ENCODE data around the gene AFDN.

GRCh38 chr6:167851370-167851952, 24.8 kb downstream of the AFDN start:
- TF ChIP-seq, protein P1, sequence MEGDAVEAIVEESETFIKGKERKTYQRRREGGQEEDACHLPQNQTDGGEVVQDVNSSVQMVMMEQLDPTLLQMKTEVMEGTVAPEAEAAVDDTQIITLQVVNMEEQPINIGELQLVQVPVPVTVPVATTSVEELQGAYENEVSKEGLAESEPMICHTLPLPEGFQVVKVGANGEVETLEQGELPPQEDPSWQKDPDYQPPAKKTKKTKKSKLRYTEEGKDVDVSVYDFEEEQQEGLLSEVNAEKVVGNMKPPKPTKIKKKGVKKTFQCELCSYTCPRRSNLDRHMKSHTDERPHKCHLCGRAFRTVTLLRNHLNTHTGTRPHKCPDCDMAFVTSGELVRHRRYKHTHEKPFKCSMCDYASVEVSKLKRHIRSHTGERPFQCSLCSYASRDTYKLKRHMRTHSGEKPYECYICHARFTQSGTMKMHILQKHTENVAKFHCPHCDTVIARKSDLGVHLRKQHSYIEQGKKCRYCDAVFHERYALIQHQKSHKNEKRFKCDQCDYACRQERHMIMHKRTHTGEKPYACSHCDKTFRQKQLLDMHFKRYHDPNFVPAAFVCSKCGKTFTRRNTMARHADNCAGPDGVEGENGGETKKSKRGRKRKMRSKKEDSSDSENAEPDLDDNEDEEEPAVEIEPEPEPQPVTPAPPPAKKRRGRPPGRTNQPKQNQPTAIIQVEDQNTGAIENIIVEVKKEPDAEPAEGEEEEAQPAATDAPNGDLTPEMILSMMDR (IDR thresholded peaks at IDR 0.05) = no peak
- TF ChIP-seq POLR2A (IDR thresholded peaks at IDR 0.05) = no peak

Measured in upper lobe of left lung (tissue), 4 donors.